ENCODE measurements around the gene EIF6. TPM values are rescaled to one million over a fixed set of nuclear protein-coding genes. Genes with fewer than 3 reads are reported as not detected.

EIF6 gene
- total and polyA plus RNA-seq, 2 of the 8 experiments (the other 6 are each of a cell fraction or from before 2014, with no cell fraction given): 184 to 319 TPM

DNA sequence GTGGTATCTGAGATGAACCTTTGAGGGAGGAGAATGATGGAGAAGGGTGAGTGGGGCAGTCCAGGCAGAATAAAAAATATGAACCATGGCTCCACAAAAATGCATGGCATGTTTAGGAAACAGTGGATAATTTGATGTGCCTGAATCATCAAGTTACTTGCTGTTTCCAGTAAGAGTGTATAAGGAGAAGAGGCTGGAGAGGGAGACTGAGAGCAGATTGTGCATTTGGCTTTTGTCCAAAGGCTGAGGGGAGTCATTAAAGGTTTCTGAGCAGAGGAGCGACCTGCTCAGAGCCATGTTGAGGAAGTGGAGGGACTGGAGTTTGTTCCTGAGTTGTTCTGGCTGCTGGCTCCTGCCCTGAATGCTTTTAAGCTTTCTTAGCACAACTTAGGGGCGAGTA, 52.0 kb downstream of the EIF6 start (continued):
- TF ChIP-seq JUN (IDR thresholded peaks at IDR 0.05; ENCODE audit: low read depth, low read length) (no peak), SP1 (IDR thresholded peaks at IDR 0.05; ENCODE audit: low read depth, low read length) (no peak), SP2 (IDR thresholded peaks at IDR 0.05; ENCODE audit: low read length) (no peak)

Other genes with a start within 250 kb of the EIF6 start
- 72.7 and 73.1 TPM in 2 replicates for gene TRPC4AP, start 192.0 kb downstream of the EIF6 start, total RNA-seq (2021; fragmentation: NEBNext Ultra II Directional; extraction: Animal tissue kit (Norgen Biotek cat#: 25700))
- gene TRPC4AP, start 192.0 kb downstream of the EIF6 start, polyA plus RNA-seq (2011; rRNA removed): 74.8 and 75.0 TPM in 2 replicates
- gene EDEM2, start 137.4 kb downstream of the EIF6 start, total RNA-seq (2021; fragmentation: NEBNext Ultra II Directional; extraction: Animal tissue kit (Norgen Biotek cat#: 25700)): 19.6 and 21.5 TPM in 2 replicates
- 15.2 and 18.6 TPM in 2 replicates for gene EDEM2, start 137.4 kb downstream of the EIF6 start, polyA plus RNA-seq (2011; rRNA removed)
- gene PROCR, start 112.7 kb downstream of the EIF6 start, total RNA-seq (2021; fragmentation: NEBNext Ultra II Directional; extraction: Animal tissue kit (Norgen Biotek cat#: 25700)): 19.5 and 21.3 TPM in 2 replicates
- gene PROCR, start 112.7 kb downstream of the EIF6 start, polyA plus RNA-seq (2011; rRNA removed): 42.9 and 54.4 TPM in 2 replicates
- gene MMP24, start 58.1 kb downstream of the EIF6 start, total RNA-seq (2021; fragmentation: NEBNext Ultra II Directional; extraction: Animal tissue kit (Norgen Biotek cat#: 25700)): 18.8 and 20.0 TPM in 2 replicates
- 21.4 and 27.2 TPM in 2 replicates for gene MMP24, start 58.1 kb downstream of the EIF6 start, polyA plus RNA-seq (2011; rRNA removed)
- 19.0 and 22.2 TPM in 2 replicates for gene MMP24OS, start 6.7 kb downstream of the EIF6 start, total RNA-seq (2021; fragmentation: NEBNext Ultra II Directional; extraction: Animal tissue kit (Norgen Biotek cat#: 25700))
- 21.3 and 44.4 TPM in 2 replicates for gene MMP24OS, start 6.7 kb downstream of the EIF6 start, polyA plus RNA-seq (2011; rRNA removed)
- gene FAM83C, start 7.7 kb upstream of the EIF6 start, total RNA-seq (2021; fragmentation: NEBNext Ultra II Directional; extraction: Animal tissue kit (Norgen Biotek cat#: 25700)): not detected in 2 replicates
- gene FAM83C, start 7.7 kb upstream of the EIF6 start, polyA plus RNA-seq (2011; rRNA removed): not detected in 2 replicates
- 51.0 and 69.4 TPM in 2 replicates for gene UQCC1, start 127.2 kb upstream of the EIF6 start, total RNA-seq (2021; fragmentation: NEBNext Ultra II Directional; extraction: Animal tissue kit (Norgen Biotek cat#: 25700))
- gene UQCC1, start 127.2 kb upstream of the EIF6 start, polyA plus RNA-seq (2011; rRNA removed): 31.2 and 38.0 TPM in 2 replicates
- gene GDF5, start 153.5 kb upstream of the EIF6 start, total RNA-seq (2021; fragmentation: NEBNext Ultra II Directional; extraction: Animal tissue kit (Norgen Biotek cat#: 25700)): not detected in 2 replicates
- 0.03 and 0.05 TPM in 2 replicates for gene GDF5, start 153.5 kb upstream of the EIF6 start, polyA plus RNA-seq (2011; rRNA removed)
- gene CEP250, start 170.8 kb upstream of the EIF6 start, total RNA-seq (2021; fragmentation: NEBNext Ultra II Directional; extraction: Animal tissue kit (Norgen Biotek cat#: 25700)): 33.1 and 33.7 TPM in 2 replicates
- 2.6 and 4.6 TPM in 2 replicates for gene CEP250, start 170.8 kb upstream of the EIF6 start, polyA plus RNA-seq (2011; rRNA removed)
- gene C20orf173, start 244.9 kb upstream of the EIF6 start, total RNA-seq (2021; fragmentation: NEBNext Ultra II Directional; extraction: Animal tissue kit (Norgen Biotek cat#: 25700)): not detected in 2 replicates
- not detected in 2 replicates for gene C20orf173, start 244.9 kb upstream of the EIF6 start, polyA plus RNA-seq (2011; rRNA removed)

Data from H1 (cell line).